HG02981 (cell line): ENCODE data around the gene DPH7.
"Not testable (repeated sequence)": the region's sequence is repeated elsewhere in the genome, so short reads cannot be mapped to it uniquely, and the experiment has no call there.

ENCODE experiments used
- ATAC-seq: cut with Tn5 transposase; IDR thresholded peaks from one replicate; pipeline ENCODE4 v1.9.1; 2021; ENCODE audit warnings: mild to moderate bottlenecking, moderate library complexity; ENCODE audit not compliant: unreplicated experiment

The DPH7 gene

DNA sequence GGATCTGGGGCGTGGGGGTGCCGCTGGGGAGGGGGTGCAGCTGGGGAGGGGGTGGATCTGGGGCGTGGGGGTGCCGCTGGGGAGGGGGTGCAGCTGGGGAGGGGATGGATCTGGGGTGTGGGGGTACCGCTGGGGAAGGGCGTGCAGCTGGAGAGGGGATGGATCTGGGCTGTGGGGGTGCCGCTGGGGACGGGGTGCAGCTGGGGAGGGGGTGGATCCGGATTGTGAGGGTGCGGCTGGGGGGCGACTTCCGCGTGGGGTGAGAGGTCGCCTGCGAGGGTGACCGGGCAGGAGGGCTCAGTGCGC, 27.8 kb downstream of the DPH7 start:
- ATAC-seq, result not testable (repeated sequence)

DNA sequence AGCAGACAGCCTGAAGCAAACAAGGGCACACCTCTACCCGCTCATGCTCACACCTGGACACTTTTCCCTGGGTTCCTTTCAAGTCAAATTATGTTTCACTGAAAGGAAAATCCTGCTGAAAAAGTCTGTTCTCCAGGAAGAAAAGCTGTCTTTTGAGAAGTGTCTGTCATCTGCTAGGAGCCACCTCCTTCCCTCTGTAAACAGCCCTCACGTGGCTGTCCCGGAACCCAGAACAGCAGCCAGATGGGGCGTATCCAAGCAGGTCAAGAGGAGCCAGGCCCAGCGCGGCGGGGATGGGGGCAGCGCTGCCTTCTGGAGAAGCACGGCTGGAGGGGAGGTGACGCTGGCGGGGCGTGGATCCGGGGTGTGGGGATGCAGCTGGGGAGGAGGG, 28.5 kb downstream of the DPH7 start, which contains the start of gene PNPLA7:
Gene PNPLA7 (minus strand): TSS at position 172 of the 391 bp plus-strand sequence. CDS start 205 bp downstream, outside the sequence.
- ATAC-seq, result no peak

DNA sequence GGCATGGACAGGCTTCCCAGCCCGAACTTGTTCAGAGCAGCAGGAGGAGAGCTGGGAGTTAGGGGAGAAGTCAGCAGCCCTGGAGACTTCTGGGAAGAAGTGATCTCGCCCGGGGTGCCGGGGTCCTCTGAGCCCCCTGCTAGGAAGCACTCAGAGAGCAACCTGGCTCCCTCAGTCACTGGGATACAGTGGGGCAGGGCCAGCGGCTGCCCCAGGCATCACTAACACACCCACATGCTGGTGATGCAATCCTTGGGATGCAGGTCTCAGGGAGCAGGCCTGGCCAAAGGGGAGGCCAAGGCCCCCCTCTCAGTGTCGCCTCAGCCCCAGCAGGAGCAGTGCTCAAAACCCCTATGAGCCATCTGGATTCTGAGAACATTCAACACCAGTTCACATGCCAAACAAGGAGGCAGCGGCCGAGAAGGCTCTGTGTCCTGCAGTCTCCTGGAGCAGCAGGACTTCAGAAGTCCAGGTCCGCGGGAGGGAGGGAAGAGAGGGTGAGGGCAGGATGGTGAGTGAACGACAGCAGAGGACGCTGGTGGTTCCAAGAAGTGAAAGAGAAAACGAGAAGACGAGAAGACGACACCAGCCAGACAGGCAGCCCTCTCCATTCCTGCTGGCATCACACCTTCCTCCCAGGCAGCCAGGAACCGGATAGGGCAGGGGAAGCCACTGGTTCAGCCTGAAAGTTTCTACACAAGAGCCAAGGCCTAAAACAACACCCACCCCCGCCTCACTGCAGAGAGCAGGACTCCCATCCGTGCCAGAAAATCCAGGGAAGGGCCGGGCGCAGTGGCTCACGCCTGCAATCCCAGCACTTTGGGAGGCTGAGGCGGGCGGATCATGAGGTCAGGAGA, 30.8 kb downstream of the DPH7 start:
- no peak for ATAC-seq

DNA sequence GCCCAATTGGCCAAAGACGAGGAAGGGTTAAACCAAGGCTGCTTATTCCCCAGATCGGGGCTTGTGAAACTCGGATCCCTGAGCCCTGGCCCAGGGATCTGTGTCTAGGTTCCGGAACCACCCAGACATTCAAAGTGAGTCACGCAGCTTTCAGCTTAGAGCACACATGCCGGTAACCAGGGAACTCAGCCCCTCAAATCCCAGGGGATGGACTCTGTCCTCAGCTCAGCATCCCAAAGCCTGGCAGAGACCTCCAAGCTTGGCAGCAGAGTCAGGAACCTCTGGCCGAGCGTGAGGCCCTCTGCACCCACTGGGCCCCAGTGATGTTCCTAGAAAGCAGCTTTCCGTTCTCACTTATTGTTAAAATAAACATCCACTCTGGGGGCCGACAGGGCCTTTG, 33.6 kb downstream of the DPH7 start:
- no peak for ATAC-seq

DNA sequence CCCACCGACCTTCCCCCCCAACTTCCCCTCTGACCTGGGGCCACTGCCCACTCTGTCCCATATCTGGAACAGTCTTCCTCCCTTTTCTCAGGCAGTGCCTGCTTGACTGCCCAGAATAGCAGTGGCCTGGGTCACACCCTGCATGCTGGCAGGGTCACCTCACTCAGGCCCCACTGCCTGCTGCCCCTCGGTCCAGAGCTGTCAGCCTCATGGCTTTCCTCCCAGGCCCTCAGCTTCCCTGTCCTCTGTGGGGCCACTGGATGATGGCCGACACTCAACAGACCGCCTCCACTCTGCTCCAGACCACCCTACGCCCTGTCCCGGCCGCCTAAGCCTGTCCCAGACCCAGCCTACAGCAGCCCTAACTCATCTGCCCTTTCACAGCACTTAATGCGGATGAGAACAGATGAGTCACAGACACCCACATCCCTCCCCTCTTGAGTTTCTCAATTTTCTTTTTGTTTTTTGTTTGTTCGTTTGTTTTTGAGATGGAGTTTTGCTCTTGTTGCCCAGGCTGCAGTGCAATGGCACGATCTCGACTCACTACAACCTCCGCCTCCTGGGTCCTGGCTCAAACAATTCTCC, 34.5 kb downstream of the DPH7 start:
- no peak for ATAC-seq

DNA sequence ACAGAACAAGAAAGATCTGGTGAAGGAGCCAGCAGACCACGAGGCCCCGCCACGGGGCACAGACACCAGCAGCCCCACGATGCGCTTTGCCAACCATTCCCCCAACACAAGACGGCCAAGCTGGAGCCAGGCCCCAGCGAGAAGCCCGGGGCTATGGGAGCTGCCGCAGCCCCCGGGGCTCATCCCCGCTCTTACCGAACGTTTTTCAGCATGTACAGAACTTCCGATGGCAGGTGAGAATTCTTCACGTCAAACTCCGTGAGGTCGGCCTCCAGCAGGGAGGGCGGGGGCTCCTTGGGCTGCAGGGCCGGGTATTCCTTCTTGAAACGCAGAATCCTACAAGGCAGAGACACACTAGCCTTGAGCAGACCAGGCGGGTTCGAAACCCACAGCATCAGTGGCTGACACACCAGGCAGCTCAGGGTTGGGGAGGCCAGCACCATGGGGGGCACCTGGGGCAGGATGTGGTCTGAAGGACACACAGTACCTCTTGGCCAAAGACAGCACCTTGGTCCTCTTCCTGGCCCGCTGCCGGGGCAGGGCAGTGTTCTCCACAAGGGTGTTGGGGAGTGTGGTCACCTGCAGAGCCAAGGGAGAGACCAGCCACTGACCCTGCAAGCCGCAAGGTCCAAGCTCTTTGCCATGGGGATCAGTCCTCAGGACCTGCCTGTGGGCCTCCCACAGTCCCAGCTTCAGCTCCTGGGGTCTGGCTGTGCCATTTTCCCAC, 35.3 kb downstream of the DPH7 start:
- no peak for ATAC-seq

DNA sequence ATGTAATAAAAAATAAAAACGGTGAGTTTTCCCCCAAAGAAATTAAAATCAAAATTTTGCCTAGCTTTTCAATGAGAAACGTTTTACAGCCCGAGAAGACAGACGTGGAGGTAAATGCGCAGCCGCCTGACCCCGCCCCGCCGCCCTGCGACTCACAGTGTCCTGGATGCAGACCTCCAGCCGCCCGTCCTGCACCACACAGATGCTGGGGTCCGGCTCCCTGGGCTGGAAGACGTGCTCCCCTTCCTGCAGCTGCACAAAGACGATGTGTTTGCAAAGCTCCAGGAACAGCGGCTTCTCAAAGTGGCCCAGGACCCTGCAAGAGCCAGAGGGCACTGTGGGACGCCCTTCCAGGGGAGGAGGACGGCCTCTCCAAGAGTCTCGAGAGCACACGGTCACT, 36.2 kb downstream of the DPH7 start:
- no peak for ATAC-seq

DNA sequence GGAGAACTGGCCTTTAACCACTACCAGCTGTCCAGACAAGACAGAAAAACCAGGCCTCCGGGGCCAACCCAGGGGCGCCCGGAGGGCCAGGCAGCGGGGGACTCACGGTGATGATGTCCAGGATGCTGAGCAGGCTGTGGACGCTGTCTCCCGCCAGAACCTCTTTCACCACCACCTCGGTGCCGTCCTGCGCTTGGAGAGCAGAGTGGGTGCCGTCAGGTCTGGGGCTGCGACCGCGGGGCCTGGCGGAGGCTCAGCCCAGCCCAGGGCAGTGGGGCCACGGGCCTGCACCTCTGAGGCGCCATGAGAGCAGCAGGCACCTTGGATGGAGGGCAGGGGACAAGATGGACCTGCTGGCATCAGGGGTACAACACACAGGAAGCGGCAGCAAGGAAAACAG, 38.2 kb downstream of the DPH7 start:
- ATAC-seq, result no peak

DNA sequence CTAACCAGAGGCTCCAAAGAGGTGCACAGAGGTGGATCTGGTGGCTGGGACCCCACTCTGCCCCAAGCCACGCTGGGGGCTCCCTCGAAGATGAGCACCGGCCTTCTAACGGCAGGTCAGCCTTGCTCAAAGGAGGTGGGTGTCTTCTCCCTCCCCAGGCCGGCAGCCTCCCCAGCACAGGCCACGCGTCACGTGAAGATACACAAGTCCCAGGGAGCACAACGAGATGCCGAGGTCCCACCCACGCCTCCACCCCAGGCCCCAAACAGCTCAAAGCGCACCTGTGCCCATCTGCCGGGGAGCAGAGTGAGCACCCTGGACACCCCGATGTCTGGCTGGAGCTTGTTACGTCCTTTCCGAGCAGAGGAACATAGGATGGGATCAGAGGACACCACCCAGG, 40.7 kb downstream of the DPH7 start:
- no peak for ATAC-seq

DNA sequence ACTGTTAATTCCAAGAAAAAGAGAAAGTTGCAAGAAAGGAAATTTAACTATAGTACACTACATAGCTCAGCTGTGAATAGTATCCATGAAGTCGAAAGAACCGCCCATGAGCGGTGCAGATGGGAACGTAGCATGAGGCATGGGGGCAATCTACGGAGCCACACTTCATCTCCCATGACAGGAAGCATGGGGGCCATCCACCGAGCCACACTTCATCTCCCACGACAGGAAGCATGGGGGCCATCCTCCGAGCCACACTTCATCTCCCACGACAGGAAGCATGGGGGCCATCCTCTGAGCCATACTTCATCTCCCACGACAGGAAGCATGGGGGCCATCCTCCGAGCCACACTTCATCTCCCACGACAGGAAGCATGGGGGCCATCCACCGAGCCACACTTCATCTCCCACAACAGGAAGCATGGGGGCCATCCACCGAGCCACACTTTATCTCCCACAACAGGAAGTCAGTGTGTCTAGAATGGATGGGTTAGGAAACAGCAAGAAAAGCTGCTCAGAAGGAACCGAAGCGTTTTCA, 42.1 kb downstream of the DPH7 start:
- not testable (repeated sequence) for ATAC-seq

DNA sequence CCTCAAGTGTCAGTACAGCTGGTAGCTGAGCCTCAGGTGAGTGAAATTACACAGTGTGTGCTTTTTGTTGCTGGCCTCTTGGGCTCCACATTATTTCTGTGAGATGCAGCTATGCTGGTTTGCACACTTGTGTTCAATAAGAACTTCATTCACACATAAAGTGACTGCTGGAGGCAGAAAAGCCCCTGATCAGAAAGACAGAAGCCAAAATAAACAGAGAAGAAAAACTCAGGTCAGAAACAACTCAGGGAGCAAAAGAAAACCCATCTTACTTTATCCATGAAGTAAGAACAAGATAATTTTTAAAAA, 43.7 kb downstream of the DPH7 start:
- no peak for ATAC-seq

DNA sequence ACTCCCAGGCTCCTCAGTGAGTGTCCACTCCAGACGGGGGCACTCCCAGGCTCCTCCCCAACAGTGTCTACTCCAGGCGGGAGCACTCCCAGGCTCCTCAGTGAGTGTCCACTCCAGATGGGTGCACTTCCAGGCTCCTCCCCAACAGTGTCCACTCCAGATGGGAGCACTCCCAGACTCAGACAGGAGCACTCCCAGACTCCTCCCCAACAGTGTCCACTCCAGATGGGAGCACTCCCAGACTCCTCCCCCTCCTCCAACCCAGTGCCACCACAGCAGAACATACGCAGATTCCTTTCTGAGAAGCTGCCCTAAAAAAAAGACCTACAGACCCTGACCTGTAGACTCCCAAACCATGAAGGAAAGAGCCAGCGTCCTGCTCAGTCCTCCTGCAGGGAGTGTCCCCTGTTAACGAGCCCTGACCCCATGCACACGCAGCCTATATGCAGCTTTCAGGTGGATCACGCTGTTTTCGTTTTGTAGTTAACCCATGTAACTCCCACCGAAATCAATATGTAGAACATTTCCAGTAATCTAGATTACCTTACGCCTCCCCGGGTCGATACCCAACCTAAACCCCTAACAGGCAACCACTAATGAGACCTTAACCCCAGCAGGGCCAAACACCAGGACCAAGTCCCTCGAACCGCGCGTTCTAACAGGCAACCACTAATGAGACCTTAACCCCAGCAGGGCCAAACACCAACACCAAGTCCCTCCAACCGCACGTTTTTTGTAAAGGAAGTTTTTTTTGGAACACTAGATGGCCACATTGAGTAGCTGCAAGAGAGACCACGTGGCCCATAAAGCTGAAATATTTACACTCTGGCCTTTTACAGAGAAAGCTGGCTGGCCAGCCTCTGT, 44.2 kb downstream of the DPH7 start:
- ATAC-seq, result no peak

DNA sequence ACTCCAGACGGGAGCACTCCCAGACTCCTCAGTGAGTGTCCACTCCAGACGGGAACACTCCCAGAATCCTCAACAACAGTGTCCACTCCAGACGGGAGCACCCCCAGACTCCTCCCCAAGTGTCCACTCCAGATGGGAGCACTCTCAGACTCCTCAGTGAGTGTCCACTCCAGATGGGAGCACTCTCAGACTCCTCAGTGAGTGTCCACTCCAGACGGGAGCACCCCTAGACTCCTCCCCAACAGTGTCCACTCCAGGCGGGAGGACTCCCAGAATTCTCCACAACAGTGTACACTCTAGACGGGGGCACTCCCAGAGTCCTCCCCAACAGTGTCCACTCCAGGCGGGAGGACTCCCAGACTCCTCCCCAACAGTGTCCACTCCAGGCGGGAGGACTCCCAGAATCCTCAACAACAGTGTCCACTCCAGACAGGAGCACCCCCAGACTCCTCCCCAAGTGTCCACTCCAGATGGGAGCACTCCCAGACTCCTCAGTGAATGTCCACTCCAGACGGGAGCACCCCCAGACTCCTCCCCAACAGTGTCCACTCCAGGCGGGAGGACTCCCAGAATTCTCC, 45.7 kb downstream of the DPH7 start:
- not testable (repeated sequence) for ATAC-seq

DNA sequence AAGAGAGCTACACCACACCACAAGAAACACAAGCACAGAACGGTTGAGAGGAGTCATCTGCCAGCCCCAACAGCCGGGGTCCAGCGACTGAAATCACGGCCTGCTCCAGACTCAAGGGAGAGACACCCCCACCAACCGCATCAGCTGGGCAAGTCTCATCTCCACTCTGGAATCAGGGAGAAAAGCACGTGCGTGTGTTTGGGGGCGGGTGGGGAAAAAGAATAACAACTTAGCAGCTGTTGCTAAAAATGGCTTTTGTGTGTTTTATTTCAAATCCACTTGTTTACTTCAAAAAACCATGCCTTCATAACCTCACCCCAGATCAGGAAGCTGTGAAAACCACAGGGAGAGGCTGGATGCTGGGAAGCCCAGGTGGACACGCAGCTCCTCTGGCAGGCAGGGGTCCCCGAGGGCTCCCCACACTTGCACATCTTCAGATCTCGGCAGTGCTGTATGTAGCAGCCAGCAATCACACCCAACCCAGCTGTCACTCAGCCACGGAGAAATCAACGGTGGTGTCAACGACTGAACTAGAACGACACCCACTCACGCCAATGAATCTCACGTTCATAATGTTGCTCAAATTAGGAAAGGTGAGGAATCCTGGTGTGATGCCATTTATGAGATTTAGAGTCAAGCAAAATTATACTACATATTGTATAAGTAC, 47.5 kb downstream of the DPH7 start:
- ATAC-seq, result no peak

DNA sequence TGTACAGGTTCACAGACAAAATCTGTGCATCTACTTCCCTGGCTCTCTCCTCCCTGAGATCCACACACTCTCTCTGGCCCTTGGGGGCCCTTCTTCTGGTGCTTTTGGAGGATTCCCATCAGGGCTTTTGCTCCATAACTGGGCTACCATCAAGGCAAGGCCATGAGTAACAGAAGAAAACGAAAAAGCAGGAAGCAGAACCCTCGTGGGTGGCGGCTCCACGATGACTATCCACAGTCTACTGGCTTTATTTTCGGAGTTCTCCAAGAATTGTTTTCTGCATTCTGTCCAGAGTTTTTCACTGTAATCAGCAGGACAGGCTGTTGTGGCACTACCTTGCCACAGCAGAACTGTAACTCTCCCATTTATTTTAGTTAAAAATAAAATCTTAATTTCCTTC, 48.4 kb downstream of the DPH7 start:
- no peak for ATAC-seq

DNA sequence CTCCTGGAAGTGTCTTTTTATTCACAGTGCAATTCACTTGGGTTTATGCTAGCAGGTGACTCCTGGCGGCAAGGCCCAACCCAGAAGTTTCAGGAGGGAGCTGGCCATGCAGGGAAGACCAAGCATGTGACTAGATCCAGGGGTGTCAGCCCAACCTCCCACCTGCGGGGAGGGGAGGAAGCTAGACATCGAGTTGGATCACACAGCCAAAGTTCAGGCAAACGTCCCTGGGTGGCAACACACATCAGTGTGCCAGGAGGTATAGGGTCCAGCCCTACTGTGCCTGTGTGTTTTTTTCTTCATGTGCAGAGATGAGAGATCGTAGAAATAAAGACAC, 53.8 kb downstream of the DPH7 start:
- no peak for ATAC-seq

DNA sequence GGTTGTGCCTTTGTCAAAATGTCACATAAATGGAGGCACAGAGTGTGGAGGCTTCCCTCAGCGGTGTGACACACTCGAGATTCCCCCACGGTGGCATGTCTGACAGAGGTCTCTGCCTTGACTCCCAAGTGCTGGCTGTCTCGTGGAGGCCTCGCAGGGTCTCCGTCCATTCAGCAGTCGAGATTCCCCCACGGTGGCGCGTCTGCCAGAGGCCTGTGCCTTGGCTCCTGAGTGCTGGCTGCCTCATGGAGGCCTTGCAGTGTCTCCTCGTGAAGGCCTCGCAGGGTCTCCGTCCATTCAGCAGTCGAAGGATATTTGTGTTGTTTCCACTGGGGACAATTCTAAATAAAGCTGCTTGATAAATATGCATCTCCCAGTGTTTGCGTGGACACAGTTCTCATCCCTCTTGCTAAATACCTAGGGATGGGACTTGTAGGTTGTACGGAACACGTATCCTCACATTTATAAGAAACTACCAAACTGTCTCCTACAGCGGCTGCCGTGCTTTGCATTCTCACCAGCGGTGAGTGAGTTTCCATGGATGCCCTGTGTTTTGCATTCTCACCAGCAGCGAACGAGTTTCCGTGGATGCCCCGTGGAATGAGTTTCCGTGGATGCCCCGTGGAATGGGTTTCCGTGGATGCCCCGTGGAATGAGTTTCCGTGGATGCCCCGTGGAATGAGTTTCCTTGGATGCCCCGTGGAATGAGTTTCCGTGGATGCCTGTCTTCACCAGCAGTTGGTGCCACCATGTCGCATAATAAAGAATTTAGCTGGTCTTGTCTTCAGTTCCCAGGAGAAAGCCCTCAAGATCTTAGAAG, 54.4 kb downstream of the DPH7 start:
- ATAC-seq, result no peak

DNA sequence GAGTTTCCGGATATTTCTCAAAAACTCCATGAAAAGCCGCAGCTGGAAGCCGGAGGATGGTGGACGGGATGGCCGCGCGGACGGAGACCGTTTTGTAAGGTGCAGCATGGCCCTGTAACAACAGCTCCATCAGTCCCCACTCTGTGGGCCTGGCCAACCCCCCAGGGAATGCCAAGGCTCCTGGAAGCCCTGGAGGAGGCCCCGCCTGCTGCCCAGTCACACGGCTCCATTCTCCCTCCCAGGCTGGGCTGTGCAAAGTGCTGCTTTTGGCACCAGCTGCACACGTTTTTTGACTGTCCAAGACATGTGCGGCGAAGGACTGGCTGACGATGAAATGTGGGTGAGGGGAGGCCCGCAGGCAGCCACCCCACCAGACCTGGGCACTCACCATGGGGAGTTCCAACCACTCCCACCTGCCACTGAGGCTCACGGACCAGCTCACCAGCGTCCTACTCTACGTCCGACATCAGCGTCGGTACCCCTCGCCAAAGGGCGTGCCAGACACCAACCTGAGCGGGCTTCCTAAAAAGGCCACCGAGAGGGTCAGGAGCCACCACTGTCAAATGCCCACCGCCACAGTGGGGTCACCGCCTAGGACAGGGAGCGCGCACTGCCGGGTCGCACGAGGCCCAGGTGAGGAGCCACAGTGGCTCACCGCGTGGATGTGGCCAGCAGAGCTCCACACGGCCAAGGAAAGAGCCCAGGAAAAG, 55.8 kb downstream of the DPH7 start:
- ATAC-seq, result no peak
